Measurements from ENCODE around the gene CNTN5. TPM values are rescaled to one million over a fixed set of nuclear protein-coding genes. Genes with fewer than 3 reads are reported as not detected.

The CNTN5 gene
- total RNA-seq, 4 donors from 2014 or later: 0.12 TPM; not detected in 3

GRCh38 chr11:99432677-99433076, 411.9 kb downstream of the CNTN5 start:
- H3K27ac ChIP-seq: no peak overlapping the region
- 83 to 93% methylated on average over 3 of the region's 3 CpGs for WGBS, 2 donors

GRCh38 chr11:99443276-99443675, 422.5 kb downstream of the CNTN5 start:
- intact Hi-C loops (cut with DNase I): no loop called here
- WGBS, 2 donors: 60 to 70% methylated on average over 3 of the region's 3 CpGs
- Histone ChIP-seq H3K27ac (no peak overlapping the region), H3K36me3 (no peaks in the 10 kb centered on the region), H3K27me3 (no peaks in the 10 kb centered on the region), H3K4me3 (no peak overlapping the region), H3K9me3 (no peaks in the 10 kb centered on the region), H3K4me1 (no peaks in the 10 kb centered on the region)
- DNase-seq: no peak
- TF ChIP-seq CTCF (IDR thresholded peaks at IDR 0.05) (no peak), POLR2A (IDR thresholded peaks at IDR 0.05) (no peak)

More at GRCh38 chr11:99432677-99433076, 411.9 kb downstream of the CNTN5 start:
- no peak for TF ChIP-seq POLR2A (IDR thresholded peaks at IDR 0.05)
- TF ChIP-seq CTCF (IDR thresholded peaks at IDR 0.05): no peak
- Histone ChIP-seq H3K36me3 (no peaks in the 10 kb centered on the region), H3K4me1 (no peaks in the 10 kb centered on the region), H3K4me3 (no peak overlapping the region), H3K9me3 (no peaks in the 10 kb centered on the region), H3K27me3 (no peaks in the 10 kb centered on the region)
- DNase-seq: no peak
- intact Hi-C loops (cut with DNase I): no loop called here

- 58 to 61% methylated on average over 1 of the region's 1 CpG for WGBS, 2 donors
- Histone ChIP-seq H3K36me3 (no peaks in the 10 kb centered on the region), H3K4me3 (no peak overlapping the region), H3K27ac (no peak overlapping the region), H3K9me3 (no peaks in the 10 kb centered on the region), H3K27me3 (no peaks in the 10 kb centered on the region), H3K4me1 (no peaks in the 10 kb centered on the region)
- DNase-seq: no peak
- intact Hi-C loops (cut with DNase I): no loop called here
- TF ChIP-seq CTCF (IDR thresholded peaks at IDR 0.05): no peak
- no peak for TF ChIP-seq POLR2A (IDR thresholded peaks at IDR 0.05)
Measured at GRCh38 chr11:99446400-99446799, 425.7 kb downstream of the CNTN5 start.

GRCh38 chr11:99449345-99449744, 428.6 kb downstream of the CNTN5 start:
- Histone ChIP-seq H3K27ac (no peak overlapping the region), H3K4me1 (no peaks in the 10 kb centered on the region)

GRCh38 chr11:99452075-99452474, 431.3 kb downstream of the CNTN5 start:
- no peaks in the 10 kb centered on the region for H3K9me3 ChIP-seq
- no peaks in the 10 kb centered on the region for H3K36me3 ChIP-seq
- WGBS, 2 donors: 76 to 78% methylated on average over 5 of the region's 5 CpGs
- no peak for DNase-seq
- TF ChIP-seq POLR2A (IDR thresholded peaks at IDR 0.05): no peak
- no peak for TF ChIP-seq CTCF (IDR thresholded peaks at IDR 0.05)
- no peaks in the 10 kb centered on the region for H3K27me3 ChIP-seq
- H3K4me1 ChIP-seq: no peaks in the 10 kb centered on the region
- no peak overlapping the region for H3K27ac ChIP-seq
- H3K4me3 ChIP-seq: no peak overlapping the region
- intact Hi-C loops (cut with DNase I): no loop called here

More at GRCh38 chr11:99449345-99449744, 428.6 kb downstream of the CNTN5 start:
- DNase-seq: no peak
- Histone ChIP-seq H3K4me3 (no peak overlapping the region), H3K27me3 (no peaks in the 10 kb centered on the region), H3K9me3 (no peaks in the 10 kb centered on the region), H3K36me3 (no peaks in the 10 kb centered on the region)
- intact Hi-C loops (cut with DNase I): no loop called here
- no peak for TF ChIP-seq CTCF (IDR thresholded peaks at IDR 0.05)
- no peak for TF ChIP-seq POLR2A (IDR thresholded peaks at IDR 0.05)

Measured in esophagus squamous epithelium (tissue), 5 donors.